H9 (cell line): ENCODE measurements around the gene SGSM2. TPM values are rescaled to one million over a fixed set of nuclear protein-coding genes. Genes with fewer than 3 reads are reported as not detected.

Experiments used
- DNase-seq: peaks from one replicate; pipeline ENCODE4 v3.0.0-alpha.2; 2017
- H2AFZ ChIP-seq: one replicate; pipeline ENCODE4 v1.6.1; 2013; ENCODE audit warnings: mild to moderate bottlenecking, low read length, control low read depth, moderate library complexity
- H2AK5ac ChIP-seq: 2 replicates; pipeline ENCODE4 v1.6.1; 2013; ENCODE audit warnings: low read length, control low read depth, mixed read lengths; ENCODE audit not compliant: insufficient read length
- H2BK120ac ChIP-seq: one replicate; pipeline ENCODE4 v1.6.1; 2013; ENCODE audit warnings: low read depth, mild to moderate bottlenecking, low read length, control low read depth, inconsistent platforms; ENCODE audit not compliant: poor library complexity, severe bottlenecking
- H2BK12ac ChIP-seq: 2 replicates; pipeline ENCODE4 v1.6.1; 2013; ENCODE audit warnings: low read length, control low read depth, mixed read lengths, low read depth; ENCODE audit not compliant: insufficient read length
- H2BK15ac ChIP-seq: 2 replicates; pipeline ENCODE4 v1.6.1; 2013; ENCODE audit warnings: low read depth, low read length, control low read depth
- H2BK20ac ChIP-seq: one replicate; pipeline ENCODE4 v1.6.1; 2013; ENCODE audit warnings: low read depth, mild to moderate bottlenecking, low read length, control low read depth, inconsistent platforms; ENCODE audit not compliant: poor library complexity, severe bottlenecking
- H2BK5ac ChIP-seq: 2 replicates; pipeline ENCODE4 v1.6.1; 2013; ENCODE audit warnings: low read length, control low read depth, mixed read lengths; ENCODE audit not compliant: insufficient read length
- H3K14ac ChIP-seq: 2 replicates; pipeline ENCODE4 v1.6.1; 2013; ENCODE audit warnings: low read length, control low read depth; ENCODE audit not compliant: insufficient read depth
- H3K18ac ChIP-seq: 2 replicates; pipeline ENCODE4 v1.6.1; 2013; ENCODE audit warnings: low read depth, mild to moderate bottlenecking, mixed read lengths, low read length, control low read depth; ENCODE audit not compliant: insufficient read length
- H3K23ac ChIP-seq: 2 replicates; pipeline ENCODE4 v1.6.1; 2013; ENCODE audit warnings: low read length, control low read depth, mixed read lengths, low read depth; ENCODE audit not compliant: insufficient read length
- H3K23me2 ChIP-seq: 2 replicates; pipeline ENCODE4 v1.6.1; 2013; ENCODE audit warnings: low read depth, mild to moderate bottlenecking, mixed read lengths, low read length, control low read depth; ENCODE audit not compliant: insufficient read length, poor library complexity, severe bottlenecking
- H3K27ac ChIP-seq: 2 replicates; pipeline ENCODE4 v1.5.1; 2013; ENCODE audit warnings: low read length, control low read depth, mixed read lengths, low read depth; ENCODE audit not compliant: insufficient read length
- H3K27me3 ChIP-seq: 2 replicates; pipeline ENCODE4 v1.6.1; 2013; ENCODE audit warnings: low read length, control low read depth, inconsistent platforms; ENCODE audit not compliant: insufficient read depth
- H3K4ac ChIP-seq: 2 replicates; pipeline ENCODE4 v1.6.1; 2013; ENCODE audit warnings: low read depth, mild to moderate bottlenecking, control low read depth, inconsistent platforms, low read length, moderate library complexity
- H3K4me1 ChIP-seq: 2 replicates; pipeline ENCODE4 v1.6.1; 2013; ENCODE audit warnings: low read length, control low read depth, inconsistent platforms; ENCODE audit not compliant: insufficient read depth
- H3K4me2 ChIP-seq: 2 replicates; pipeline ENCODE4 v1.6.1; 2013; ENCODE audit warnings: low read length, control low read depth, mixed read lengths; ENCODE audit not compliant: insufficient read length, insufficient read depth
- H3K56ac ChIP-seq: 2 replicates; pipeline ENCODE4 v1.6.1; 2013; ENCODE audit warnings: low read depth, mild to moderate bottlenecking, mixed read lengths, low read length, control low read depth; ENCODE audit not compliant: insufficient read length
- H3K79me1 ChIP-seq: 2 replicates; pipeline ENCODE4 v1.6.1; 2013; ENCODE audit warnings: low read depth, mild to moderate bottlenecking, moderate library complexity, low read length, control low read depth, inconsistent platforms; ENCODE audit not compliant: insufficient read depth, poor library complexity, severe bottlenecking
- H3K79me2 ChIP-seq: 2 replicates; pipeline ENCODE4 v1.6.1; 2013; ENCODE audit warnings: low read length, control low read depth, inconsistent platforms; ENCODE audit not compliant: insufficient read depth
- H3K9ac ChIP-seq: 2 replicates; pipeline ENCODE4 v1.6.1; 2013; ENCODE audit warnings: low read length, control low read depth, mixed read lengths; ENCODE audit not compliant: insufficient read length; ENCODE audit errors: extremely low read depth
- H3K9me3 ChIP-seq: one replicate; pipeline ENCODE4 v1.6.1; 2013; ENCODE audit warnings: low read depth, low read length, inconsistent platforms; ENCODE audit not compliant: control insufficient read depth
- H3T11ph ChIP-seq: one replicate; pipeline ENCODE4 v1.6.1; 2013; ENCODE audit warnings: mild to moderate bottlenecking, low read length, control low read depth, inconsistent platforms
- H4K20me1 ChIP-seq: one replicate; pipeline ENCODE4 v1.6.1; 2013; ENCODE audit not compliant: control insufficient read depth, insufficient read length, insufficient read depth
- H4K5ac ChIP-seq: 2 replicates; pipeline ENCODE4 v1.6.1; 2013; ENCODE audit warnings: low read depth, mild to moderate bottlenecking, mixed read lengths, low read length, control low read depth; ENCODE audit not compliant: insufficient read length
- H4K8ac ChIP-seq: replicated peaks from 2 replicates; pipeline ENCODE4 v1.6.1; 2013; ENCODE audit warnings: low read length, control low read depth, mixed read lengths, low read depth; ENCODE audit not compliant: insufficient read length
- H4K91ac ChIP-seq: 2 replicates; pipeline ENCODE4 v1.6.1; 2013; ENCODE audit warnings: low read depth, mild to moderate bottlenecking, moderate library complexity, mixed read lengths, low read length, control low read depth; ENCODE audit not compliant: insufficient read length
- H3K27ac Mint-ChIP-seq, 3 experiments: 2 replicates in 2 of 3; 3 replicates in 1 of 3; pipeline ENCODE4 v1.8.0; 2020 to 2021; ENCODE audit warnings: mixed read lengths in 3 of 3, mild to moderate bottlenecking in 1 of 3, moderate library complexity in 1 of 3
- H3K27me3 Mint-ChIP-seq: 2 replicates; pipeline ENCODE4 v1.8.0; 2021; ENCODE audit warnings: low read depth, mild to moderate bottlenecking, moderate library complexity, mixed read lengths
- H3K36me3 Mint-ChIP-seq, 3 experiments: 2 replicates in 2 of 3; 3 replicates in 1 of 3; pipeline ENCODE4 v1.8.0; 2020 to 2021; ENCODE audit warnings: low read depth in 3 of 3, mixed read lengths in 3 of 3; ENCODE audit not compliant: insufficient read depth in 1 of 3
- H3K4me1 Mint-ChIP-seq, 2 experiments: 2 replicates each; pipeline ENCODE4 v1.8.0; 2020; ENCODE audit warnings: mixed read lengths in 2 of 2
- H3K4me3 Mint-ChIP-seq, 2 experiments: 2 replicates in 1 of 2; 3 replicates in 1 of 2; pipeline ENCODE4 v1.8.0; 2020 to 2021; ENCODE audit warnings: mild to moderate bottlenecking in 2 of 2, mixed read lengths in 2 of 2, moderate library complexity in 1 of 2
- H3K9me3 Mint-ChIP-seq, 2 experiments: 2 replicates in 1 of 2; 3 replicates in 1 of 2; pipeline ENCODE4 v1.8.0; 2020; ENCODE audit warnings: mild to moderate bottlenecking in 2 of 2, mixed read lengths in 2 of 2, moderate library complexity in 1 of 2
- CTCF ChIP-seq: fragments of 200-600 bp; sonication (generic); conservative IDR thresholded peaks from 3 replicates; pipeline ENCODE4 v1.8.0; 2021; ENCODE audit warnings: antibody characterized with exemption, mild to moderate bottlenecking
- WGBS: extraction: QIAGEN DNeasy Blood & Tissue Kit; methylation state at CpG from one replicate; pipeline ENCODE4 v1.1.7; 2013; ENCODE audit warnings: missing lambda C conversion rate, low lambda C conversion rate, mixed read lengths; ENCODE audit not compliant: insufficient read length; ENCODE audit errors: extremely low coverage; 5-methylcytosine and 5-hydroxymethylcytosine counted together
- total RNA-seq: library from RNA; stranded (reverse); gene quantifications from 2 replicates; pipeline ENCODE4 v1.2.1, GENCODE V29; 2021

SGSM2 gene
- total RNA-seq, 1 experiment from 2014 or later = 45.6 TPM

GRCh38 chr17:2372180-2372579 is 34.9 kb downstream of the SGSM2 start:
- no peak overlapping the region for H2BK15ac ChIP-seq
- H4K20me1 ChIP-seq = no peaks in the 10 kb centered on the region
- no peak overlapping the region for H3K27ac Mint-ChIP-seq
- no peak overlapping the region for H3K18ac ChIP-seq
- H3K4me1 Mint-ChIP-seq = peaks cover 13 to 19% of the 10 kb centered on the region in 2 experiments
- H3T11ph ChIP-seq = no peak overlapping the region
- H2BK120ac ChIP-seq = no peak overlapping the region
- no peak overlapping the region for H3K27ac ChIP-seq
- H3K4ac ChIP-seq = no peak overlapping the region
- no peak overlapping the region for H4K8ac ChIP-seq
- H4K91ac ChIP-seq = no peak overlapping the region
- H3K36me3 Mint-ChIP-seq = peaks cover 3 to 25% (median 22%) of the 10 kb centered on the region in 3 experiments; a peak in 6 of 7 replicates
- no peak overlapping the region for H2BK20ac ChIP-seq
- no peak overlapping the region for H3K23ac ChIP-seq
- no peaks in the 10 kb centered on the region for H3K9me3 Mint-ChIP-seq
- H3K14ac ChIP-seq = no peak overlapping the region
- H3K56ac ChIP-seq = no peak overlapping the region
- no peak overlapping the region for H2AK5ac ChIP-seq
- no peak overlapping the region for H3K9ac ChIP-seq
- H2BK5ac ChIP-seq = no peak overlapping the region
- H3K79me1 ChIP-seq = no peaks in the 10 kb centered on the region
- H3K9me3 ChIP-seq = no peaks in the 10 kb centered on the region
- no peaks in the 10 kb centered on the region for H3K27me3 Mint-ChIP-seq
- H3K27me3 ChIP-seq = no peaks in the 10 kb centered on the region
- no peak overlapping the region for H3K4me3 Mint-ChIP-seq
- DNase-seq = no peak
- no peak overlapping the region for H3K4me2 ChIP-seq
- no peak overlapping the region for H2AFZ ChIP-seq
- H3K79me2 ChIP-seq = no peaks in the 10 kb centered on the region
- no peak for TF ChIP-seq CTCF
- no peak overlapping the region for H2BK12ac ChIP-seq
- H4K5ac ChIP-seq = no peak overlapping the region
- no CpG with 5 or more reads among the region's 26 CpGs for WGBS
- no peaks in the 10 kb centered on the region for H3K23me2 ChIP-seq
- H3K4me1 ChIP-seq = no peaks in the 10 kb centered on the region
